DOHH2 (cell line): ENCODE data around the gene CHCHD4.

Experiments used
- CTCF ChIP-seq: fragments of 200-600 bp; sonication (generic); IDR thresholded peaks from one replicate; pipeline ENCODE4 v1.5.1; 2014; ENCODE audit warnings: antibody characterized with exemption, mild to moderate bottlenecking, low read depth, low read length; ENCODE audit not compliant: poor library complexity, severe bottlenecking
- EZH2phosphoT487 ChIP-seq: fragments of 200-600 bp; sonication (generic); IDR thresholded peaks from 2 replicates; pipeline ENCODE4 v1.6.1; 2017; ENCODE audit warnings: borderline replicate concordance, mild to moderate bottlenecking, antibody characterized with exemption, low read length, moderate library complexity, mixed read lengths

GRCh38 chr3:14172496-14172895 lies 47.8 kb upstream of the CHCHD4 start:
- TF ChIP-seq CTCF (no peak), EZH2phosphoT487 (no peak)
